ENCODE results near the gene DPF3.
"Not testable (repeated sequence)": the region's sequence is repeated elsewhere in the genome, so short reads cannot be mapped to it uniquely, and the experiment has no call there.

DPF3 gene

DNA sequence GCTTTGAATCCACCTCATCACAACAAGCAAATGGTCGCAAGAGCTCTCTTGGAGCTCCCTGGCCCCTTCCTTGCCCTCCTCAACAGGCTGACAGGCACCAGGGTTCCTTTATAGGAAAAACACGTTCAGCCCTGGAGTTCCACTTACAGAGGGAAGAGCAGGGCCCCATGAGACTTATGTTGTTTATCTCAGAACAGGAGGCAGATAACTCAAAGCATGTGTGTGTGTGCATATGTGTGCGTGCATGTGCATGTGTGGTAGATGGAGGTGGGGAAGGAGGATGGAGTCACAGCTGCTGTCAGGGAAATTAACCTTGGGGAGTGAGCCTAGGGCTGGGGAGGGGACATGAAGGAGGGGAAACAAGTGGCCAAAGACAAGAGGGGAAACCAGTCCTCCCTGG, 138.1 kb downstream of the DPF3 start:
- TF ChIP-seq, protein P1, sequence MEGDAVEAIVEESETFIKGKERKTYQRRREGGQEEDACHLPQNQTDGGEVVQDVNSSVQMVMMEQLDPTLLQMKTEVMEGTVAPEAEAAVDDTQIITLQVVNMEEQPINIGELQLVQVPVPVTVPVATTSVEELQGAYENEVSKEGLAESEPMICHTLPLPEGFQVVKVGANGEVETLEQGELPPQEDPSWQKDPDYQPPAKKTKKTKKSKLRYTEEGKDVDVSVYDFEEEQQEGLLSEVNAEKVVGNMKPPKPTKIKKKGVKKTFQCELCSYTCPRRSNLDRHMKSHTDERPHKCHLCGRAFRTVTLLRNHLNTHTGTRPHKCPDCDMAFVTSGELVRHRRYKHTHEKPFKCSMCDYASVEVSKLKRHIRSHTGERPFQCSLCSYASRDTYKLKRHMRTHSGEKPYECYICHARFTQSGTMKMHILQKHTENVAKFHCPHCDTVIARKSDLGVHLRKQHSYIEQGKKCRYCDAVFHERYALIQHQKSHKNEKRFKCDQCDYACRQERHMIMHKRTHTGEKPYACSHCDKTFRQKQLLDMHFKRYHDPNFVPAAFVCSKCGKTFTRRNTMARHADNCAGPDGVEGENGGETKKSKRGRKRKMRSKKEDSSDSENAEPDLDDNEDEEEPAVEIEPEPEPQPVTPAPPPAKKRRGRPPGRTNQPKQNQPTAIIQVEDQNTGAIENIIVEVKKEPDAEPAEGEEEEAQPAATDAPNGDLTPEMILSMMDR (IDR thresholded peaks at IDR 0.05; ENCODE audit: low read depth, low read length, missing control alignments), result no peak
- no peak for DNase-seq (ENCODE audit: low read depth)
- no peak overlapping the region for H3K4me3 ChIP-seq (ENCODE audit: low read depth, low read length)

DNA sequence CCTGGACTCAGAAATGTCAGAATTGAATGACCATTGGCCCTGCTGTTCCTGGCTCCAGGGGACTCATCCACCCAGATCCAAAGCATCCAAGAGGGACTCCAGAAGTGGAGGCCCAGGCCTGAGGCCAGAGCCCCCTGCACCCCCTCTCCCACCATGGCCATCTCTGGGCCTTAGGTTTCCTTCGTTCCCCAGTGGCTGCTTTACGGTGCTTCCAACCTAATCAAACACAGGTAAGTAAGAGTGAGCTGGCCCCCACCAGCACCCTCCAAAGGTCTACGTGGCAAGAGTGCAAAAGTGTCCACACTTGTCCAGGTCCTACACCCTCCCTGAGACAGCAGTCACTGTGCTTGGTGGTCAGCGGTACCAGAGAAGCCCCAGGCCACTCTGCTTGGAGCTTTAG, 139.0 kb downstream of the DPF3 start:
- H3K4me3 ChIP-seq (ENCODE audit: low read depth, low read length), result no peak overlapping the region
- TF ChIP-seq, protein P1 (IDR thresholded peaks at IDR 0.05; ENCODE audit: low read depth, low read length, missing control alignments), result no peak
- no peak for DNase-seq (ENCODE audit: low read depth)

DNA sequence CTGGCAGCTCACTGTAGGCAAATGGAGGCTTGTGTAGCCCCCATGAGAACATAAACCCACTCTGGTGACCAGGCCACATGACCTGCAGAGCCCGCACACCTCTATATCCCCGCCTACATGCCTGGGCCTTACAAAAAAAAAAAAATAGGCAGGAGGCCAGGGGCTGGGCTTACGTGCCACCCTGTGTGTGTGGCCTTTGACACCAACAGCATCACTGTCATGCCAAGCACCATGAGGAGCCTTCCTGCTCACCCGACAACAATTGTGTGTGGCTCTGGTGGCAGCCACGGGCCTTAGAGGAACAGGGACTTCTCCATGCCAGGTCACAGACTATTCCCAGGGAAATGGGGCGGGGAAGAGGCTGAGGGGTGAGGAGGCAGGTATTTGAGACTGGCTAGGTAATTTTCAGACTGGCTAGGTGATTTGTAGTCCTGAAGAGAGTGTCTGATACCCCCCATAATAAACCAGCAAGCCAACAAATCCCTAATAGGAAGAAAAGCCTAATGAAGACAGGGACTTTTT, 140.0 kb downstream of the DPF3 start:
- TF ChIP-seq, protein P1 (IDR thresholded peaks at IDR 0.05; ENCODE audit: low read depth, low read length, missing control alignments), result no peak
- H3K4me3 ChIP-seq (ENCODE audit: low read depth, low read length), result no peak overlapping the region
- no peak for DNase-seq (ENCODE audit: low read depth)

DNA sequence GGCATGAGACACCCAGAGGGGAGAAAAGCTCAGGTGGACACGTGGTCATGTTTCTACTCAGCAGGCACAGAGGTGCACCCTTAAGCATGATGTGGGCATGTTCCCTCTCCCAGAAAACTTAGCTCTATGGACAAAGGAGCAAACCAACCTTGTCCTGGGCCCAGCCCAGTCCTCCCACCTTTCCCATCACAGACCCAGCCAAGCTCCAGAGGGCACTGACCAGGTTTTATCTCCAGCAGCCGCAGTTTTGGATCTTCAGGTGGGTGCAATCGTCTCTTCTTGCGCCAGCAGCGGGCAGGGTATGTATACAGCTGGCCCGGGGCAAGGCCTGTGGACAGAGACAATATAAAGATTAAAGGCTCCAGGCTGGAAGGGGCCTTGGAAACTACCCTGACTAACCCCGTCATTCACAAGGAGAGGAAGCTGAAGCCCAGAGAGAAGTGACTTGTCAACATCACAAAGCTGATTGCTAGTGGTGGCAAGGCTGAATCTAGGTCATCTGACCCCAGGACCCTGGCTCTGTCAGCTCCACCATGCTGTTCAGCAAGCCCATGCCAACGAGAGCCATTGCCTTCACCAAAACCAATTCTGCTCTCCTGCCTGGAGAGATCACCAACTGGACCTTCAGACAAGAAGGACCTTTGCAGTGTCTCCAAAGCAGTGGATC, 140.7 kb downstream of the DPF3 start:
- no peak overlapping the region for H3K4me3 ChIP-seq (ENCODE audit: low read depth, low read length)
- TF ChIP-seq, protein P1 (IDR thresholded peaks at IDR 0.05; ENCODE audit: low read depth, low read length, missing control alignments), result no peak

DNA sequence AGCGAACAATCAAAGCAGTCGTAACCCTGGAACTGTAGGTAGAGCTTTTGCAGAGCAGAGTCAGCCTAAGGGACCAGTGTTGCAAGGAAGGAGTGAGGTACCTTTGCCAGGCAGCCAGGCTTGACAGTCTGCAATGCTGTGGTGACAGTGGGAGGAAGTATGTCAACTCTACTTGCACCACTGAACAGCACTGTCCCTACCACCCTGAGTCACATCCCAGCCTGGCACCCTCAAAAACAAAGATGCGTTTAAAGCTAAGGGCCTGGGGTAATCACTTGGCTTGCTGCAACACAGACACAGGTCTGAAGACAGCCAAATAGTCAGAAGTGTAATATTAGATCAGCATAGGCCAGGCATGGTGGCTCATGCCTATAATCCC, 141.9 kb downstream of the DPF3 start:
- DNase-seq (ENCODE audit: low read depth), result no peak
- TF ChIP-seq, protein P1 (IDR thresholded peaks at IDR 0.05; ENCODE audit: low read depth, low read length, missing control alignments), result no peak
- no peak overlapping the region for H3K4me3 ChIP-seq (ENCODE audit: low read depth, low read length)

More for the DNA sequence above, 140.7 kb downstream of the DPF3 start:
- DNase-seq (ENCODE audit: low read depth), result no peak

DNA sequence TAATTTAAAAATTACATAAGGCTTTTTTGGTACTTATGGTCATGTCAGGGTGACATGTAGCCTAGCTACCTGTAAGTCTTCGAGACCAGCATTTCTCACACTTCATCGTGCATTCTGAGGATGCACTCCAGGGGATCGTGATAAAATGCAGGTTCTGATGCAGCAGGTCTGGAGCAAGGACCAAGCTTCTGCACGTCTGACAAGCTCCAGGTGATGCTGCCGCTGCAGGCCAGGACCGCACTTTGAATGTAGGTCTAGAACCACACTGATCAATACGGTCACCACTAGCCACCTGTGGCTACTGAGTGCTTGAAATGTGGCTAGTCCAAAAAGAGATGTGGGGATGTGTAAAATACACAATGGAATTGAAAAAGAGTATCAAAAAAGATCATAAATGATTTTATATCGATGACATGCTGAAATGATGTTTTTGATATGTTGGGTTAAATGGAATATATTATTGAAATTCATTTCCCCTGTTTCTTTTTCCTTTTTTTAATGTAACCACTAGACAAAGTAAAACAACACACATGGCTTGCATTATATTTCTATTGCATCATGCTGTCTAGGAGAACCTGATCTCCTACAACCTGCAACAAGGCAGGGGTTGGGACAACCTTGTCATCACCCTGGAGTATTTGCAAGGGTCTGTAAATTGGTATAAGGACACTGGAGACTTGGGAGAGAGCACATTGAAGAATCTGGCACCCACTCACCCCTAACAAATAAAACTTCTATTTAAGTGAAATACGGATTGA, 142.4 kb downstream of the DPF3 start:
- TF ChIP-seq, protein P1 (IDR thresholded peaks at IDR 0.05; ENCODE audit: low read depth, low read length, missing control alignments), result no peak
- no peak overlapping the region for H3K4me3 ChIP-seq (ENCODE audit: low read depth, low read length)
- DNase-seq (ENCODE audit: low read depth), result no peak

DNA sequence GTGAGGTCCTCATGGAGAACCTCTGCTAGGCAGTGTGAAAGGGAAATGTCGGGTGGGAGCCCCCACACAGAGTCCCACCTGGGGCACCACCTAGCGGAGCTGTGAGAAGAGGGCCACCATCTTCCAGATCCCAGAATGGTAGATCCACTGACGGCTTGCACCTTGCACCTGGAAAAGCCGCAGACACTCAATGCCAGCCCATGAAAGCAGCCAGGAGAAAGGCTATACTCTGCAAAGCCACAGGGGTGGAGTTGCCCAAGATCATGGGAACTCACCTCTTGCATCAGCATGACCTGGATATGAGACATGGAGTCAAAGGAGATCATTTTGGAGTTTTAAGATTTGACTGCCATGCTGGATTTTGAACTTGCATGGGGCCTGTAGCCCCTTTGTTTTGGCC, 145.0 kb downstream of the DPF3 start:
- not testable (repeated sequence) for H3K4me3 ChIP-seq (ENCODE audit: low read depth, low read length); DNase-seq (ENCODE audit: low read depth)

Measured in GM12864 (cell line).